GM12872 (cell line): ENCODE data around the gene PLSCR2.

Experiments
- TF ChIP-seq, protein P1 (sequence below): IDR thresholded peaks from 3 replicates; pipeline ENCODE4 v1.5.1; 2011; ENCODE audit warnings: low read depth, mild to moderate bottlenecking, low read length, moderate library complexity; ENCODE audit not compliant: insufficient read depth

PLSCR2 gene

DNA sequence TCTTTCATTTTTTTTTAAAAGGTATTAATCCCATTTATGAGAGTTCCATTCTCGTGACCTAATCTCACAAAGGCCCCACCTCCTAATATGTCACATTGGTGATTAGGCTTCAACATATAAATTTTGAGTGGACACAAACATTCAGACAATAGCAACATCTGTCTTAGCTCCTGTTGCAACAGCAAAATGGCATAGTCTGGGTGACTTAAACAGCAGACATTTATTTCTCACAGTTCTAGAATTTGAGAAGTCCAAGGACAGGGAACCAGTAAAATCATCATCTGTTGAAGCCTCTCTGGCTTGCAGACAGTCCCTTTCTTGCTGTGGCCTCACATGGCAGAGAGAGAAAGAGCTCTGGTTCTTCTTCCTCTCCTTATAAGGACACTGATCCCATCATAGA lies 3.2 kb upstream of the PLSCR2 start:
- TF ChIP-seq, protein P1, sequence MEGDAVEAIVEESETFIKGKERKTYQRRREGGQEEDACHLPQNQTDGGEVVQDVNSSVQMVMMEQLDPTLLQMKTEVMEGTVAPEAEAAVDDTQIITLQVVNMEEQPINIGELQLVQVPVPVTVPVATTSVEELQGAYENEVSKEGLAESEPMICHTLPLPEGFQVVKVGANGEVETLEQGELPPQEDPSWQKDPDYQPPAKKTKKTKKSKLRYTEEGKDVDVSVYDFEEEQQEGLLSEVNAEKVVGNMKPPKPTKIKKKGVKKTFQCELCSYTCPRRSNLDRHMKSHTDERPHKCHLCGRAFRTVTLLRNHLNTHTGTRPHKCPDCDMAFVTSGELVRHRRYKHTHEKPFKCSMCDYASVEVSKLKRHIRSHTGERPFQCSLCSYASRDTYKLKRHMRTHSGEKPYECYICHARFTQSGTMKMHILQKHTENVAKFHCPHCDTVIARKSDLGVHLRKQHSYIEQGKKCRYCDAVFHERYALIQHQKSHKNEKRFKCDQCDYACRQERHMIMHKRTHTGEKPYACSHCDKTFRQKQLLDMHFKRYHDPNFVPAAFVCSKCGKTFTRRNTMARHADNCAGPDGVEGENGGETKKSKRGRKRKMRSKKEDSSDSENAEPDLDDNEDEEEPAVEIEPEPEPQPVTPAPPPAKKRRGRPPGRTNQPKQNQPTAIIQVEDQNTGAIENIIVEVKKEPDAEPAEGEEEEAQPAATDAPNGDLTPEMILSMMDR = no peak

DNA sequence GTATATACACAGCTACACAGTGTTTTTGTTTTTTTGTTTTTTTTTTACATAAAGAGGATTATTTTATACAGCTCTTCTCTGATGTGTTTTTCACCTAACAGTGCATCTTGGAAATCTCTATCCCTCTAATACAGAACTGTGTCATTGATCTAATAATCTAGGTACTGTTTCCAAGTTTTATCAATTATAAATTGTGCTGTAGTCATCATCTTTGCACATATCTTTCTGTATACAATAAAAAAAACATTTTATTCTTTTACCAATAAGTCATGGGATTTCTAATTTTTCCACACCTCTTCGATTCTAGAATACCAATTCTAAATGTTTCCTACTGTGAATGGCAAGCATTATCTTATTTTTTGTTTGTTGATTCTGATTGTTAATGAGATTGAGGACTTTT lies 1.7 kb upstream of the PLSCR2 start:
- TF ChIP-seq, protein P1 = no peak

DNA sequence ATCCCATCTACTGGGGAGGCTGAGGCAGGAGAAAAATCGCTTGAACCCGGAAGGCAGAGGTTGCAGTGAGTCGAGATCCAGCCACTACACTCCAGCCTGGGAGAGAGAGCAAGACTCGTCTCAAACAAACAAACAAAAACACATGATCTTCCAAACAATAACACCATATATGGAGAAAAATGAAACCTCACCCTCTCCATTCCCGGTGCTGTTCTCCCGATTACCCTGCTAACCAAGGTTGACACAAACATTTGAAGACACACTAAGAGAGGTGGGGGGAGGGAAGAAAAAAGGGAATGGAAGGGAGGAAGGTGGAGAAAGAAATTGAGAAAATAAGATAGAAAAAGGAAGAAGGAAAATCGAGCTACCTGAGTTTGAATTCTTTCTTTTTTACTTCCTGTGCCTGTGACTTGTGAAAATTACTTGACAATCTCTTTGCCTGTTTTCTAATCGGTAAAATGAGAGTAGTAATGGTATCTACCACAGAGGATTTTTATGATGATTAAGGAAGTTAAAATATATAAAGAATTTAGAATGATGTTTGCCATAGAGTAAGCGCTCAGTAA lies 1.1 kb upstream of the PLSCR2 start:
- TF ChIP-seq, protein P1 = no peak

DNA sequence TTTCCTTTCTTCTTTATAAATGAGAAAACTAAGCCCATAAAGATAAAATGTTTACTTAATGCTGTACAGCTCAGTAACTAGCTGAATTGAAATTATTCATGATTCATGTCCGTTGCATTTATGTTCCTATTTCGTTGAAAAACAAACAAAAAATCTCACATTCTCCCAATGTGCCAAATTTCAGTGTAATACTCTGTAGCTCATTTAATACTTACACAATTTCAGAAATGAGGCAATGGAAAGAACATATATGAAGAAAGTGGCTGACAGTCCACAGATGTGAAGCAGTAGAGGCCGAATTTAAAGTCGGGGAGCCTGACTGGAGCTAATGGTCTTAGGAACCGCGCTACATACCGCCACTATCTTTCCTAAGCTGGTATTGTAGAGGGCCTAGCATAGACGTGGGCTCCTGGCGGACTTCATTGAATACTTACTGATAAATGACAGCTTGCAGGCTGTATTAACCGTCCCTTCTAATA lies 651 bp downstream of the PLSCR2 start:
- TF ChIP-seq, protein P1 = no peak

DNA sequence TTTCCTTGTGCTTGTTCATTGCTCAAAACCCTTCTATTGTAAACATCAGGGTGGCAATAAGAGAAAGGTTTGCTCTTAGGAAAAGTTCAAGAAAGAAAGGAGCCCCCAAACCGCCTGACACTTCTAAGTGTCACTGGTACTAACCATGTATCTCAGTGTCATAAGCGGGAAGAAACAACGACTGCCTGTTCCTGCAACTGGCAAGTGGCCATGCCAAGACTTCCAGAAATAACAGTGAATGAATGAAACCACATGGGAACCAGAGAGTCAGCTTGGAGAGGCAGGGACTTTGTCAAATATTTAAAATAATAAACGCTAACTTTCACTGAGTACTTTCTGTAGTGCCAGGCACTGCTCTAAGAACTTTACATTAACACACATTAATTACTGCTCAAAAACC lies 1.1 kb downstream of the PLSCR2 start:
- TF ChIP-seq, protein P1 = no peak

DNA sequence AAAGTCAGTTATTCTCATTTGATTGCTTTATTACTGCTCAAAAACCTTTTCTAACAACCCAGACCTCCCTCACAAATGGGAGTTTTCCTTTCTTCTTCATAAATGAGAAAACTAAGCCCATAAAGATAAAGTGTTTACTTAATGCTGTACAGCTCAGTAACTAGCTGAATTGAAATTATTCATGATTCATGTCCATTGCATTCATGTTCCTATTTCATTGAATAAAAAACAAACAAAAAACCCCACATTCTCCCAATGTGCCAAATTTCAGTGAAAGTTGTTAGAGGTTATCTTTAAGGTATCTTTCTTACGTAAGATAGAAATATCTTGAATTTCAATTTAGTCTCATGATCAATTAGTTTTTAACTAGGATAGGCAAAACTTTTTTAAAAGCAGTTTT lies 2.8 kb downstream of the PLSCR2 start:
- TF ChIP-seq, protein P1 = no peak

DNA sequence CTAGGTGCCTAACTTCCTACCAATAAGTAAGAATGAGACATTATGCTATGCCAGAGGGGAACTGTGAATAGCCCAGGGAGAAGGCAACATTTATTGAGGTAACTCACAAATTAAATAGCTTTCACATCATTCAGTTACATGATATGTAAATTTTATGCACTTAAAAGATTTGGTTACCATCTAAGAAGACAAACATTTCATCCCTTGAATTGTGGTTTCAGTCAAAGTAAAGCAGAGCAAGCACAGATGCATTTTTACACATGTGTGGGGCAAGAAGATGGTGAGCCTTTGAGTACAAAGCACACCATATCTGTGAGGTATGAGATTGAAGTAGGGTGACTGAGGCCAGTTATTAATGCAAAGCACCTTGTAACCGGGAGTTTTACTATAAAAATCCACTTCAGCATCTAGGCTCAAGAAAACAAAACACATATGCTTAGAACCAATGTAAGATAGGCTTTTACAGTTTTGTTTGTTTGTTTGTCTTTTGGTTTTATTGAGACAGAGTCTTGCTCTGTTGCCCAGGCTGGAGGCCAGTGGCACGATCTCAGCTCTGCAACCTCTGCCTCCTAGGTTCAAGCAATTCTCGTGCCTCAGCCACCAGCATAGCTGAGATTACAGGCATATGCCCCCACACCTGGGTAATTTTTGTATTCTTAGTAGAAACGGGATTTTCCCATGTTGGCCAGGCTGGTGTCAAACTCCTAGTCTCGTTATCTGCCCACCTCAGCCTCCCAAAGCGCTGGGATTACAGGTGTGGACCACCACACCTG lies 3.5 kb downstream of the PLSCR2 start:
- TF ChIP-seq, protein P1 = no peak
